OCI-LY7 (cell line): ENCODE measurements around the gene POLR1A. TPM values are rescaled to one million over a fixed set of nuclear protein-coding genes. Genes with fewer than 3 reads are reported as not detected.

Source experiments
- BruUV-seq: library from RNA; stranded (reverse); fragments of 400-500 nt; replicated peaks from 2 replicates; lab custom pipeline; 2021; lab: Mats Ljungman, UMichigan
- CTCF ChIA-PET: fragments of 300-600 bp; sonication (Branson Sonifier 250); formaldehyde crosslinking; loops from one replicate; lab custom pipeline; 2022; ENCODE audit warnings: antibody characterized with exemption; ENCODE audit not compliant: unreplicated experiment; lab: Charles Lee
- POLR2A ChIA-PET: fragments of 300-600 bp; sonication (Branson Sonifier 250); formaldehyde crosslinking; loops from one replicate; lab custom pipeline; 2022; ENCODE audit warnings: antibody characterized with exemption; lab: Charles Lee
- DNase-seq: peaks from one replicate; pipeline ENCODE4 v3.0.0-alpha.2; 2015; ENCODE audit warnings: low spot score
- H2AFZ ChIP-seq: fragments of 200-600 bp; sonication (generic), shearing (Covaris generic); 2 replicates; pipeline ENCODE4 v1.6.1; 2014; ENCODE audit warnings: mild to moderate bottlenecking, antibody characterized with exemption, low read length, moderate library complexity
- H3K27ac ChIP-seq: fragments of 200-600 bp; sonication (generic); 2 replicates; pipeline ENCODE4 v1.5.1; 2014; ENCODE audit warnings: mixed run types, low read depth, mild to moderate bottlenecking, moderate library complexity, low read length, inconsistent platforms; ENCODE audit not compliant: poor library complexity, severe bottlenecking
- H3K36me3 ChIP-seq: fragments of 200-600 bp; sonication (generic); 2 replicates; pipeline ENCODE4 v1.6.1; 2014; ENCODE audit warnings: mild to moderate bottlenecking, antibody characterized with exemption, low read length, moderate library complexity, mixed read lengths; ENCODE audit not compliant: insufficient read depth
- H3K4me1 ChIP-seq: fragments of 200-600 bp; sonication (generic); 2 replicates; pipeline ENCODE4 v1.5.1; 2014; ENCODE audit warnings: mild to moderate bottlenecking, low read length; ENCODE audit not compliant: insufficient read depth, poor library complexity, severe bottlenecking
- H3K4me2 ChIP-seq: fragments of 200-600 bp; sonication (generic); 2 replicates; pipeline ENCODE4 v1.6.1; 2014; ENCODE audit warnings: mild to moderate bottlenecking, low read length
- H3K4me3 ChIP-seq: fragments of 200-600 bp; sonication (generic); 2 replicates; pipeline ENCODE4 v1.5.1; 2014; ENCODE audit warnings: mild to moderate bottlenecking, low read depth, low read length; ENCODE audit not compliant: poor library complexity, severe bottlenecking
- H3K79me2 ChIP-seq: fragments of 200-600 bp; sonication (generic); 2 replicates; pipeline ENCODE4 v1.6.1; 2016; ENCODE audit warnings: low read depth, mild to moderate bottlenecking, low read length, moderate library complexity, mixed read lengths; ENCODE audit not compliant: insufficient read depth
- H3K9me2 ChIP-seq: fragments of 200-600 bp; sonication (generic); 2 replicates; pipeline ENCODE4 v1.6.1; 2016; ENCODE audit warnings: mild to moderate bottlenecking, low read length, mixed read lengths; ENCODE audit not compliant: insufficient read depth
- H3K9me3 ChIP-seq: fragments of 200-600 bp; sonication (generic); 2 replicates; pipeline ENCODE4 v1.6.1; 2014; ENCODE audit warnings: mild to moderate bottlenecking, mixed run types, low read length, mixed read lengths
- H4K20me1 ChIP-seq: fragments of 200-600 bp; sonication (generic); 2 replicates; pipeline ENCODE4 v1.6.1; 2014; ENCODE audit warnings: mild to moderate bottlenecking, antibody characterized with exemption, low read length, moderate library complexity, mixed read lengths; ENCODE audit not compliant: insufficient read depth
- EZH2phosphoT487 ChIP-seq: fragments of 200-600 bp; sonication (generic); IDR thresholded peaks from 2 replicates; pipeline ENCODE4 v1.6.1; 2018; ENCODE audit warnings: low read depth, borderline replicate concordance, mild to moderate bottlenecking, mixed run types, antibody characterized with exemption, low read length, moderate library complexity, mixed read lengths
- intact Hi-C: fragments of 100-400 bp; cut with micrococcal nuclease; formaldehyde crosslinking; loops from one replicate; pipeline ENCODE4 v1.10.0; 2022; ENCODE audit not compliant: unreplicated experiment
- total RNA-seq, 2 experiments: library from RNA; depleted of rRNA in 1 of 2; stranded (reverse); fragments of >200 nt in 1 of 2; shearing (Covaris generic) in 1 of 2; gene quantifications; 2 replicates each; pipeline ENCODE4 v1.2.3, GENCODE V29; 2014 to 2022
- TF ChIP-seq, protein P1 (sequence below): fragments of 200-600 bp; sonication (generic); conservative IDR thresholded peaks from 2 replicates; pipeline ENCODE4 v1.5.1; 2014; ENCODE audit warnings: mild to moderate bottlenecking, antibody characterized with exemption, low read length, moderate library complexity, mixed read lengths

Gene POLR1A
- total RNA-seq, 2 experiments from 2014 or later, result 17.5 to 53.3 TPM

DNA sequence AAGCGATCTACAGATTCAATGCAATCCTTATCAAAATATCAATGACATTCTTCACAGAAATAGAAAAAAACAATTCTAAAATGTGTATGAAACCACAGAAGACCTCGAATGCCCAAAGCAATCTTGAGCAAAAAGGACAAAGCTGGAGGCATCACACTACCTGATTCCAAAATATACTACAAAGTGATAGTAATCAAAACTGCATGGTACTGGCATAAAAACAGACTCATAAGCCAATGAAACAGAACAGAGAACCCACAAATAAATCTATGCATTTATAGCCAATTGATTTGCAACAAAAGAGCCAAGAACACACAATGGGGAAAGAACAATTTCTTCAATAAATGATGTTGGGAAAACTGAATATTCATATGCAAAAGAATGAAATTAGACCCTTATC is 99.2 kb downstream of the POLR1A start:
- H3K36me3 ChIP-seq, result no peaks in the 10 kb centered on the region
- no peaks in the 10 kb centered on the region for H3K79me2 ChIP-seq
- ChIA-PET POLR2A (no interaction called here), CTCF (no interaction called here)
- H3K27ac ChIP-seq, result no peak overlapping the region
- H4K20me1 ChIP-seq, result no peaks in the 10 kb centered on the region
- peaks cover 19% of the 10 kb centered on the region; the same call in 1 of the 2 replicates for H3K9me3 ChIP-seq
- no peak for DNase-seq
- no peak for TF ChIP-seq EZH2phosphoT487
- TF ChIP-seq, protein P1, sequence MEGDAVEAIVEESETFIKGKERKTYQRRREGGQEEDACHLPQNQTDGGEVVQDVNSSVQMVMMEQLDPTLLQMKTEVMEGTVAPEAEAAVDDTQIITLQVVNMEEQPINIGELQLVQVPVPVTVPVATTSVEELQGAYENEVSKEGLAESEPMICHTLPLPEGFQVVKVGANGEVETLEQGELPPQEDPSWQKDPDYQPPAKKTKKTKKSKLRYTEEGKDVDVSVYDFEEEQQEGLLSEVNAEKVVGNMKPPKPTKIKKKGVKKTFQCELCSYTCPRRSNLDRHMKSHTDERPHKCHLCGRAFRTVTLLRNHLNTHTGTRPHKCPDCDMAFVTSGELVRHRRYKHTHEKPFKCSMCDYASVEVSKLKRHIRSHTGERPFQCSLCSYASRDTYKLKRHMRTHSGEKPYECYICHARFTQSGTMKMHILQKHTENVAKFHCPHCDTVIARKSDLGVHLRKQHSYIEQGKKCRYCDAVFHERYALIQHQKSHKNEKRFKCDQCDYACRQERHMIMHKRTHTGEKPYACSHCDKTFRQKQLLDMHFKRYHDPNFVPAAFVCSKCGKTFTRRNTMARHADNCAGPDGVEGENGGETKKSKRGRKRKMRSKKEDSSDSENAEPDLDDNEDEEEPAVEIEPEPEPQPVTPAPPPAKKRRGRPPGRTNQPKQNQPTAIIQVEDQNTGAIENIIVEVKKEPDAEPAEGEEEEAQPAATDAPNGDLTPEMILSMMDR, result no peak
- no peak overlapping the region for H3K4me3 ChIP-seq
- BruUV-seq, result no TSS peak
- no peaks in the 10 kb centered on the region for H3K4me1 ChIP-seq
- no peak overlapping the region for H2AFZ ChIP-seq
- H3K9me2 ChIP-seq, result no peaks in the 10 kb centered on the region
- intact Hi-C loops, result no loop called here
- H3K4me2 ChIP-seq, result no peak overlapping the region

DNA sequence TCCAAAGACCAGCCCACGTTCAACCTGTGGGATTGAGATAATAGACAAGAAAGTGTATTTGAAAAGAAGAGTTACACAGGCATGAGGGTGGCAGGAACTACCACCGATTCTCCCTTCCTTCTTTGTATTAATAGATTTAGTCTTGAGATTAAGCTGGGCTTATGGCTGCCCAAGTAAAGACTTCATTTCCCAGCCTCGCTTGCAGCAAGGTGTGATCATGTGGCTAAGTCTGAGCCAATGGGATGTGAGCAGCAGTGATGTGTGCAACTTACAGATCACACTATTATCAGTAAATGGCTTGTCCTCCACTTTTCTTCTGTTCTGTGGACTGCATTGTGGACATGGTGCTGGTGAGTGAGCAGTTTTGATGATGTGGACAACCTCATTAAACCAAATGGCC is 101.7 kb downstream of the POLR1A start:
- TF ChIP-seq EZH2phosphoT487, result no peak
- TF ChIP-seq, protein P1, result no peak
- H2AFZ ChIP-seq, result peak overlapping the region; percentile 70; the same call in 1 of the 2 replicates
- H3K9me2 ChIP-seq, result no peaks in the 10 kb centered on the region
- no peak overlapping the region for H3K27ac ChIP-seq
- intact Hi-C loops, result no loop called here
- DNase-seq, result peak; percentile 26
- no peaks in the 10 kb centered on the region for H3K36me3 ChIP-seq
- H3K79me2 ChIP-seq, result no peaks in the 10 kb centered on the region
- H3K4me3 ChIP-seq, result no peak overlapping the region
- ChIA-PET CTCF (no interaction called here), POLR2A (interaction anchor here (1.1 kb wide), 1 partner anchor 22 kb away, joined by 3 read pairs; no protein-coding TSS in a partner anchor)
- H3K4me1 ChIP-seq, result peaks cover 9% of the 10 kb centered on the region
- H3K9me3 ChIP-seq, result peaks cover 19% of the 10 kb centered on the region; the same call in 1 of the 2 replicates
- BruUV-seq, result no TSS peak
- no peaks in the 10 kb centered on the region for H4K20me1 ChIP-seq
- no peak overlapping the region; the same call in 1 of the 2 replicates for H3K4me2 ChIP-seq

DNA sequence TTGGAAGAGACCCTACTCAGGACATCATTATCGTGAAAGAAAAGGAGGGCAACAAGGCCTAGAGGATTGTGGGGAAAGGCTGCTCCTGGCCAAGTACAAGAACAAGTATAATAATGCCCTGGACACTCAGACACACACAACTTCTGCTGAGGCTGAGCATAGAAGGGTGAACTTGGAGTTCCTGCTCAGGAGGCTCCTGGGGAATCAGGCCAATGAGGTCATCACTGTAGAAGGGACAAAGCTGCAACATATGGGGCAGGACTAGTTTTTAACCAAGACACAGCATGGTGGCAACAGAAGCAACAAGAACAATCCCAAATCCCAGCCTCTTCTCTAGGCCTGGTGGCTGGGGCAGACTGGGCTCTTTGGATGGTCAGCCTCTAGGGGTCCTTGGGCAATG is 102.6 kb downstream of the POLR1A start:
- Histone ChIP-seq H3K27ac (no peak overlapping the region), H3K4me2 (no peak overlapping the region), H2AFZ (no peak overlapping the region), H3K4me1 (peaks cover 14% of the 10 kb centered on the region), H3K36me3 (no peaks in the 10 kb centered on the region), H3K9me3 (peaks cover 19% of the 10 kb centered on the region; the same call in 1 of the 2 replicates), H3K79me2 (no peaks in the 10 kb centered on the region), H3K4me3 (no peak overlapping the region), H3K9me2 (no peaks in the 10 kb centered on the region), H4K20me1 (no peaks in the 10 kb centered on the region)
- intact Hi-C loops, result no loop called here
- TF ChIP-seq, protein P1, result no peak
- TF ChIP-seq EZH2phosphoT487, result no peak
- BruUV-seq, result no TSS peak
- ChIA-PET CTCF (no interaction called here), POLR2A (no interaction called here)
- no peak for DNase-seq
